HepG2 (cell line): ENCODE results near the gene DAGLB. TPM values are rescaled to one million over a fixed set of nuclear protein-coding genes. Genes with fewer than 3 reads are reported as not detected.

Experiments used
- ATAC-seq: fragments of 200-7000 bp; cut with Tn5 transposase; 3 replicates; pipeline ENCODE4 v1.9.1; 2020; ENCODE audit warnings: mild to moderate bottlenecking, moderate library complexity
- BruUV-seq: library from RNA; stranded (reverse); fragments of 400-500 nt; replicated peaks from 2 replicates; lab custom pipeline; 2021; lab: Mats Ljungman, UMichigan
- CTCF ChIA-PET: fragments of 300-600 bp; formaldehyde crosslinking; extraction: SDS; loops from one replicate; lab custom pipeline; 2021; ENCODE audit warnings: low total read pairs, inconsistent platforms, low intra/inter-chr PET ratio; lab: Yijun Ruan, JAX
- POLR2A ChIA-PET: fragments of 350-600 bp; sonication (Branson Sonifier 250); formaldehyde crosslinking; loops from one replicate; lab custom pipeline; 2020; ENCODE audit warnings: antibody characterized with exemption, inconsistent platforms; lab: Yijun Ruan, JAX
- DNase-seq: peaks from one replicate; pipeline ENCODE4 v3.0.0-alpha.2; 2015; ENCODE audit warnings: low spot score
- FAIRE-seq: peaks from 3 replicates; lab custom pipeline; 2011; peaks lifted over from hg19 to GRCh38; lab: Jason Lieb, UNC
- H2AFZ ChIP-seq: one replicate; pipeline ENCODE4 v1.6.1; 2011; ENCODE audit warnings: low read length, inconsistent platforms
- H3K27ac ChIP-seq: fragments of 300-600 bp; 3 replicates; pipeline ENCODE4 v1.8.0; 2011; ENCODE audit warnings: mixed run types, mild to moderate bottlenecking, mixed read lengths, low read length, inconsistent platforms; ENCODE audit not compliant: insufficient read depth; ENCODE audit errors: extremely low read length
- H3K27me3 ChIP-seq, 2 experiments: fragments of 200-600 bp in 1 of 2; 2 replicates in 1 of 2; 3 replicates in 1 of 2; pipeline versions ENCODE4 v1.6.0 to v1.8.0; 2011; ENCODE audit warnings: low read length in 2 of 2, mild to moderate bottlenecking in 2 of 2, moderate library complexity in 2 of 2, inconsistent platforms in 1 of 2; ENCODE audit not compliant: insufficient read depth in 2 of 2, control insufficient read depth in 1 of 2
- H3K36me3 ChIP-seq, 2 experiments: fragments of 200-600 bp in 1 of 2; replicated peaks in 1 of 2; 2 replicates in 1 of 2; 3 replicates in 1 of 2; pipeline versions ENCODE4 v1.5.1 to v1.8.0; 2011; ENCODE audit warnings: low read length in 2 of 2, inconsistent platforms in 1 of 2; ENCODE audit not compliant: insufficient read depth in 2 of 2, control insufficient read depth in 1 of 2
- H3K4me1 ChIP-seq: 2 replicates; pipeline ENCODE4 v1.5.1; 2012; ENCODE audit warnings: low read length, inconsistent platforms; ENCODE audit not compliant: insufficient read depth
- H3K4me2 ChIP-seq: 2 replicates; pipeline ENCODE4 v1.6.0; 2011; ENCODE audit warnings: low read depth, low read length, inconsistent platforms
- H3K4me3 ChIP-seq, 3 experiments: fragments of 200-600 bp in 1 of 3; sonication (generic), shearing (Covaris generic) in 1 of 3; replicated peaks in 1 of 3; 2 replicates each; pipeline ENCODE4 v1.5.1; 2011 to 2016; ENCODE audit warnings: low read length in 3 of 3, inconsistent platforms in 2 of 3, low read depth in 2 of 3, mild to moderate bottlenecking in 2 of 3, control low read depth in 1 of 3, mixed read lengths in 1 of 3; ENCODE audit not compliant: insufficient read depth in 1 of 3
- H3K79me2 ChIP-seq: one replicate; pipeline ENCODE4 v1.6.1; 2011; ENCODE audit warnings: low read length, inconsistent platforms; ENCODE audit not compliant: insufficient read depth
- H3K9ac ChIP-seq: 2 replicates; pipeline ENCODE4 v1.6.0; 2011; ENCODE audit warnings: mild to moderate bottlenecking, low read depth, low read length, inconsistent platforms; ENCODE audit not compliant: insufficient read depth
- H3K9me3 ChIP-seq: 2 replicates; pipeline ENCODE4 v1.5.1; 2012; ENCODE audit warnings: mild to moderate bottlenecking, low read length
- H4K20me1 ChIP-seq: 2 replicates; pipeline ENCODE4 v1.6.0; 2011; ENCODE audit warnings: inconsistent platforms, mild to moderate bottlenecking, low read length, moderate library complexity; ENCODE audit not compliant: insufficient read depth
- BRCA1 ChIP-seq: sonication (generic); formaldehyde crosslinking; IDR thresholded peaks from 2 replicates; pipeline ENCODE4 v1.4.0; 2020; ENCODE audit warnings: missing genetic modification reagents
- EEA1 ChIP-seq: sonication (generic); formaldehyde crosslinking; IDR thresholded peaks from 2 replicates; pipeline ENCODE4 v1.5.1; 2020; ENCODE audit warnings: mild to moderate bottlenecking, missing genetic modification reagents, borderline replicate concordance
- GFI1 ChIP-seq: sonication (generic); formaldehyde crosslinking; IDR thresholded peaks from 2 replicates; pipeline ENCODE4 v1.5.0; 2020; ENCODE audit warnings: missing genetic modification reagents, mild to moderate bottlenecking, borderline replicate concordance
- MNT ChIP-seq: fragments of 450-650 bp; IDR thresholded peaks from 2 replicates; pipeline ENCODE4 v1.6.1; 2016
- PLRG1 ChIP-seq: fragments of 450-650 bp; conservative IDR thresholded peaks from 2 replicates; pipeline ENCODE4 v1.6.1; 2016
- POLR2AphosphoS2 ChIP-seq: IDR thresholded peaks from 2 replicates; pipeline ENCODE4 v1.6.1; 2011; ENCODE audit warnings: low read depth, low read length, improper control_type of control experiment
- PRDM15 ChIP-seq: sonication (generic); formaldehyde crosslinking; IDR thresholded peaks from 2 replicates; pipeline ENCODE4 v1.4.0; 2020; ENCODE audit warnings: missing genetic modification reagents
- SOX5 ChIP-seq: IDR thresholded peaks from 2 replicates; pipeline ENCODE4 v1.6.1; 2016; ENCODE audit warnings: borderline replicate concordance
- ZBTB33 ChIP-seq: sonication (generic); formaldehyde crosslinking; IDR thresholded peaks from 2 replicates; pipeline ENCODE4 v1.4.0; 2020; ENCODE audit warnings: missing genetic modification reagents
- ZNF350 ChIP-seq: sonication (generic); formaldehyde crosslinking; IDR thresholded peaks from 2 replicates; pipeline ENCODE4 v1.4.0; 2020; ENCODE audit warnings: mild to moderate bottlenecking, low read depth, missing genetic modification reagents, borderline replicate concordance
- ZNF362 ChIP-seq: sonication (generic); formaldehyde crosslinking; IDR thresholded peaks from 2 replicates; pipeline ENCODE4 v1.4.0; 2020; ENCODE audit warnings: missing genetic modification reagents, mild to moderate bottlenecking, borderline replicate concordance
- ZNF496 ChIP-seq: sonication (generic); formaldehyde crosslinking; IDR thresholded peaks from 2 replicates; pipeline ENCODE4 v1.8.1; 2023; ENCODE audit warnings: mild to moderate bottlenecking, moderate library complexity, missing genetic modification reagents; ENCODE audit not compliant: insufficient replicate concordance
- ZNF883 ChIP-seq: sonication (generic); formaldehyde crosslinking; IDR thresholded peaks from 2 replicates; pipeline ENCODE4 v1.5.1; 2020; ENCODE audit warnings: mild to moderate bottlenecking, missing genetic modification reagents; ENCODE audit errors: not compliant biosample characterization
- WGBS: methylation state at CpG from one replicate; pipeline ENCODE4 v1.1.6; 2017; ENCODE audit warnings: low lambda C conversion rate; 5-methylcytosine and 5-hydroxymethylcytosine counted together
- in situ Hi-C: cut with HindIII; loops from 2 replicates; pipeline ENCODE4 v1.10.0; 2017; ENCODE audit warnings: low pct_unique_long_range_greater_than_20kb; ENCODE audit not compliant: extremely low pct_ligation_motif_present
- intact Hi-C: fragments of 100-400 bp; cut with micrococcal nuclease; formaldehyde crosslinking; loops from one replicate; pipeline ENCODE4 v1.10.0; 2022; ENCODE audit not compliant: unreplicated experiment
- polyA plus RNA-seq, 8 experiments: library from polyadenylated mRNA; depleted of rRNA in 3 of 8; stranded (reverse) in 7 of 8; unstranded in 1 of 8; fragments of >200 nt; fragmentation: Illumina TruSeq in 4 of 8; extraction: Trizol in 4 of 8; gene quantifications; 2 replicates each; pipeline versions ENCODE4 v1.2.1 to v1.2.3, GENCODE V29; 2011 to 2016; ENCODE audit warnings: low read depth in 4 of 8, missing spikeins in 1 of 8, mixed read lengths in 1 of 8; ENCODE audit not compliant: insufficient read depth in 1 of 8
- total RNA-seq, 5 experiments: library from RNA; depleted of rRNA; stranded (reverse); fragments of >200 nt; fragmentation: Illumina TruSeq; extraction: Trizol; gene quantifications; 2 replicates each; pipeline ENCODE4 v1.2.3, GENCODE V29; 2016; ENCODE audit warnings: low read depth in 1 of 5

Gene DAGLB
- total and polyA plus RNA-seq, 2 of the 13 experiments (the other 11 are each of a cell fraction or from before 2014, with no cell fraction given) = 7.9 to 9.8 TPM

GRCh38 chr7:6482307-6482706 lies 34.6 kb upstream of the DAGLB start (continued):
- no peak for TF ChIP-seq BRCA1
- TF ChIP-seq SOX5 = peak; percentile 24; the same call in 1 of the 2 replicates
- TF ChIP-seq GFI1 (CRISPR knock-in tag) = 0 out of 2 replicates have a peak, but pooled peaks have one; percentile 35
- TF ChIP-seq PRDM15 = no peak
- 0 out of 2 replicates have a peak, but pooled peaks have one; percentile 21 for TF ChIP-seq ZNF362
- no peak for TF ChIP-seq EEA1 (CRISPR knock-in tag)
- 0 out of 2 replicates have a peak, but pooled peaks have one; percentile 17 for TF ChIP-seq ZNF350 (CRISPR knock-in tag)
- TF ChIP-seq ZNF496 (CRISPR knock-in tag) = no peak

- Histone ChIP-seq H3K36me3 (peaks cover 2 to 24% of the 10 kb centered on the region in 2 experiments; a peak in 3 of 5 replicates), H3K4me1 (peaks cover 65% of the 10 kb centered on the region), H3K27ac (peak overlapping the region; percentile 43), H3K4me3 (peak overlapping the region; percentile 18 to 52 (median 31); a peak in 4 of 6 replicates), H4K20me1 (peaks cover 67% of the 10 kb centered on the region), H3K4me2 (peak overlapping the region; percentile 73), H3K79me2 (peaks cover 72% of the 10 kb centered on the region), H3K27me3 (no peaks in the 10 kb centered on the region; a peak in 1 of 5 replicates), H2AFZ (no peak overlapping the region), H3K9ac (peak overlapping the region; percentile 17; the same call in 1 of the 2 replicates), H3K9me3 (no peaks in the 10 kb centered on the region)
- WGBS = 47% methylated on average over 6 of the region's 6 CpGs
- in situ Hi-C loops (no loop called here), intact Hi-C loops (no loop called here)
- ChIA-PET CTCF (no interaction called here), POLR2A (no interaction called here)
- no TSS peak for BruUV-seq
- ATAC-seq (no peak), FAIRE-seq (no peak), DNase-seq (no peak)
- no peak for TF ChIP-seq ZBTB33 (CRISPR knock-in tag)
- TF ChIP-seq PLRG1 = no peak
- TF ChIP-seq ZNF883 (CRISPR knock-in tag) = no peak
- no peak for TF ChIP-seq MNT
- TF ChIP-seq GFI1 (CRISPR knock-in tag) = no peak
- TF ChIP-seq POLR2AphosphoS2 = 0 out of 2 replicates have a peak, but pooled peaks have one; percentile 64
These were observed 33.7 kb upstream of the DAGLB start for GRCh38 chr7:6481445-6481844.
